Keratinocyte (primary cell): ENCODE measurements around the gene TMEM132D. TPM values are rescaled to one million over a fixed set of nuclear protein-coding genes. Genes with fewer than 3 reads are reported as not detected.

Source experiments
- DNase-seq: peaks from one replicate; pipeline ENCODE4 v3.0.0-alpha.2; 2011; ENCODE audit warnings: low read depth, missing footprints, low spot score
- FAIRE-seq: peaks from 2 replicates; lab custom pipeline; 2011; peaks lifted over from hg19 to GRCh38; lab: Jason Lieb, UNC
- H2AFZ ChIP-seq: 2 replicates; pipeline ENCODE4 v1.6.0; 2012; ENCODE audit warnings: low read length, control low read depth, inconsistent platforms; ENCODE audit not compliant: control insufficient read depth
- H3K27ac ChIP-seq: 2 replicates; pipeline ENCODE4 v1.5.1; 2011; ENCODE audit warnings: low read length; ENCODE audit not compliant: control insufficient read depth, insufficient read depth
- H3K27me3 ChIP-seq: 3 replicates; pipeline ENCODE4 v1.6.0; 2011; ENCODE audit warnings: low read length; ENCODE audit not compliant: control insufficient read depth, insufficient read depth; ENCODE audit errors: extremely low read depth
- H3K36me3 ChIP-seq, 2 experiments: 2 replicates in 1 of 2; 3 replicates in 1 of 2; pipeline ENCODE4 v1.5.1; 2011; ENCODE audit warnings: low read length in 2 of 2, mild to moderate bottlenecking in 1 of 2; ENCODE audit not compliant: control insufficient read depth in 2 of 2, insufficient read depth in 2 of 2; ENCODE audit errors: extremely low read depth in 1 of 2
- H3K4me1 ChIP-seq: 3 replicates; pipeline ENCODE4 v1.5.1; 2011; ENCODE audit warnings: low read length; ENCODE audit not compliant: control insufficient read depth, insufficient read depth; ENCODE audit errors: extremely low read depth
- H3K4me2 ChIP-seq: 3 replicates; pipeline ENCODE4 v1.6.0; 2011; ENCODE audit warnings: low read depth, low read length; ENCODE audit not compliant: control insufficient read depth, insufficient read depth; ENCODE audit errors: extremely low read depth
- H3K4me3 ChIP-seq, 3 experiments: fragments of 200-600 bp in 1 of 3; sonication (generic) in 1 of 3; 2 replicates in 2 of 3; 3 replicates in 1 of 3; pipeline ENCODE4 v1.5.1; 2011 to 2016; ENCODE audit warnings: low read length in 3 of 3, mild to moderate bottlenecking in 3 of 3, control low read depth in 2 of 3, inconsistent platforms in 1 of 3, low read depth in 1 of 3, mixed read lengths in 1 of 3, mixed run types in 1 of 3, moderate library complexity in 1 of 3; ENCODE audit not compliant: control insufficient read depth in 2 of 3, insufficient read depth in 2 of 3; ENCODE audit errors: extremely low read depth in 1 of 3
- H3K79me2 ChIP-seq: 2 replicates; pipeline ENCODE4 v1.6.0; 2012; ENCODE audit warnings: low read length; ENCODE audit not compliant: control insufficient read depth, insufficient read depth
- H3K9ac ChIP-seq: 3 replicates; pipeline ENCODE4 v1.6.0; 2011; ENCODE audit warnings: low read length; ENCODE audit not compliant: control insufficient read depth, insufficient read depth; ENCODE audit errors: extremely low read depth
- H3K9me1 ChIP-seq: 3 replicates; pipeline ENCODE4 v1.6.0; 2011; ENCODE audit warnings: low read length; ENCODE audit not compliant: control insufficient read depth, insufficient read depth; ENCODE audit errors: extremely low read depth
- H3K9me3 ChIP-seq: 2 replicates; pipeline ENCODE4 v1.5.1; 2012; ENCODE audit warnings: low read depth, low read length; ENCODE audit not compliant: control insufficient read depth
- H4K20me1 ChIP-seq: 3 replicates; pipeline ENCODE4 v1.6.0; 2011; ENCODE audit warnings: low read length; ENCODE audit not compliant: control insufficient read depth, insufficient read depth; ENCODE audit errors: extremely low read depth
- CTCF ChIP-seq, 3 experiments: IDR thresholded peaks in 1 of 3; conservative IDR thresholded peaks in 1 of 3; optimal IDR thresholded peaks in 1 of 3; 2 replicates in 2 of 3; 3 replicates in 1 of 3; pipeline versions ENCODE3 to v1.5.1; 2011; ENCODE audit warnings: low read length in 3 of 3, mild to moderate bottlenecking in 3 of 3, moderate library complexity in 2 of 3, control low read depth in 1 of 3, inconsistent platforms in 1 of 3; ENCODE audit not compliant: insufficient read depth in 2 of 3; ENCODE audit errors: extremely low read depth in 1 of 3
- EZH2 ChIP-seq: IDR thresholded peaks from one replicate; pipeline ENCODE4 v1.6.1; 2012; ENCODE audit warnings: inconsistent platforms, mild to moderate bottlenecking, low read length, moderate library complexity
- dilution Hi-C: fragments of 300-500 bp; cut with MboI; formaldehyde crosslinking; loops from one replicate; pipeline ENCODE4 v1.7.0; 2020; ENCODE audit warnings: low sequenced_read_pairs; ENCODE audit not compliant: extremely low pct_ligation_motif_present
- polyA plus RNA-seq, 5 experiments: library from polyadenylated mRNA; depleted of rRNA in 3 of 5; stranded (reverse) in 3 of 5; stranded (forward) in 1 of 5; unstranded in 1 of 5; fragments of >200 nt; gene quantifications; 1 replicate in 1 of 5; 2 replicates in 3 of 5; 3 replicates in 1 of 5; pipeline versions ENCODE4 v1.2.1 to v1.2.3, GENCODE V29; 2011 to 2012; ENCODE audit warnings: missing spikeins in 2 of 5, low read depth in 1 of 5, low replicate concordance in 1 of 5

The TMEM132D gene
- polyA plus RNA-seq, 1 donor (not counting 4 experiments of a cell fraction or from before 2014, with no cell fraction given): not detected

- H3K9ac ChIP-seq: no peak overlapping the region
- no peaks in the 10 kb centered on the region for H4K20me1 ChIP-seq
- TF ChIP-seq CTCF (optimal IDR thresholded peaks at IDR 0.05 in 1 of 3, IDR thresholded peaks at IDR 0.05 in 1 of 3, conservative IDR thresholded peaks at IDR 0.05 in 1 of 3; ENCODE audit: extremely low read depth in 1 of 3, insufficient read depth in 2 of 3, low read length in 3 of 3) (no peak), EZH2 (no peak)
- no peaks in the 10 kb centered on the region for H3K27me3 ChIP-seq
- FAIRE-seq: no peak
- no peak overlapping the region for H3K27ac ChIP-seq
- DNase-seq: no peak
- no peak overlapping the region for H3K4me2 ChIP-seq
- no peak overlapping the region for H2AFZ ChIP-seq
- H3K79me2 ChIP-seq: no peaks in the 10 kb centered on the region
- H3K9me3 ChIP-seq: peaks cover 2% of the 10 kb centered on the region
- no peaks in the 10 kb centered on the region for H3K36me3 ChIP-seq
- no peaks in the 10 kb centered on the region for H3K9me1 ChIP-seq
- dilution Hi-C loops: no loop called here
- H3K4me3 ChIP-seq: no peak overlapping the region
- H3K4me1 ChIP-seq: no peaks in the 10 kb centered on the region
These were observed 480.7 kb downstream of the TMEM132D start for GRCh38 chr12:129423041-129423580.

DNA sequence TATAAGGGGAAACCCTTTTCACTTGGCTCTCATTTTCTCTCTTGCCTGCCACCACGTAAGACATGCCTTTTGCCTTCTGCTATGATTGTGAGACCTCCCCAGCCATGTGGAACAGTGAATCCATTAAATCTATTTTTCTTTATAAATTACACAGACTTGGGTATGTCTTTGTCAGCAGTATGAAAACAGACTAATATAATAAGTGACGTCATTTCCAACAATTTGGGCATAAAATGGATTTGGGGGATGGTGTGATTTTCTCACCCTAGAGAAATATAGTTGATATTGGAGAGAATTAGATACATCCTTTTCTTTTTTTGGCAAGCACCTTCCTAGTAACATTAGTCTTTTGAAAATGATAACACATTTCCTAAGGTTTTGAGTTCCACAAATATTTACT lies 490.5 kb downstream of the TMEM132D start:
- Histone ChIP-seq H3K79me2 (no peaks in the 10 kb centered on the region), H3K36me3 (no peaks in the 10 kb centered on the region), H3K27ac (no peak overlapping the region), H3K9me3 (no peaks in the 10 kb centered on the region), H3K9ac (no peak overlapping the region), H3K4me3 (no peak overlapping the region), H3K4me2 (no peak overlapping the region), H3K4me1 (no peaks in the 10 kb centered on the region), H2AFZ (no peak overlapping the region), H4K20me1 (no peaks in the 10 kb centered on the region), H3K27me3 (no peaks in the 10 kb centered on the region), H3K9me1 (no peaks in the 10 kb centered on the region)
- DNase-seq (no peak), FAIRE-seq (no peak)
- no peak for TF ChIP-seq CTCF (optimal IDR thresholded peaks at IDR 0.05 in 1 of 3, IDR thresholded peaks at IDR 0.05 in 1 of 3, conservative IDR thresholded peaks at IDR 0.05 in 1 of 3; ENCODE audit: extremely low read depth in 1 of 3, insufficient read depth in 2 of 3, low read length in 3 of 3)
- no peak for TF ChIP-seq EZH2
- dilution Hi-C loops: no loop called here
